Chondrocyte (in vitro differentiated cells): ENCODE results near the gene BICDL1. TPM values are rescaled to one million over a fixed set of nuclear protein-coding genes. Genes with fewer than 3 reads are reported as not detected.

ENCODE experiments used
- DNase-seq: peaks from one replicate; pipeline ENCODE4 v3.0.0; 2021; ENCODE audit warnings: mixed read lengths, low spot score
- H3K27ac Mint-ChIP-seq: one replicate; pipeline ENCODE4 v1.8.0; 2021; ENCODE audit warnings: mild to moderate bottlenecking, moderate library complexity, mixed read lengths; ENCODE audit not compliant: unreplicated experiment
- H3K27me3 Mint-ChIP-seq: 2 replicates; pipeline ENCODE4 v1.8.0; 2021; ENCODE audit warnings: low read depth, mixed read lengths
- H3K36me3 Mint-ChIP-seq: 2 replicates; pipeline ENCODE4 v1.8.0; 2021; ENCODE audit warnings: low read depth, mixed read lengths
- H3K4me1 Mint-ChIP-seq: 2 replicates; pipeline ENCODE4 v1.8.0; 2021; ENCODE audit warnings: low read depth, mild to moderate bottlenecking, mixed read lengths
- H3K4me3 Mint-ChIP-seq: one replicate; pipeline ENCODE4 v1.8.0; 2021; ENCODE audit warnings: mild to moderate bottlenecking, moderate library complexity, mixed read lengths; ENCODE audit not compliant: unreplicated experiment
- H3K9me3 Mint-ChIP-seq: 2 replicates; pipeline ENCODE4 v1.8.0; 2021; ENCODE audit warnings: low read depth, mixed read lengths
- CTCF ChIP-seq: fragments of 200-600 bp; sonication (generic); IDR thresholded peaks from 2 replicates; pipeline ENCODE4 v1.5.0; 2021; ENCODE audit warnings: antibody characterized with exemption, mild to moderate bottlenecking, moderate library complexity
- total RNA-seq: library from RNA; stranded (reverse); gene quantifications from 3 replicates; pipeline ENCODE4 v1.2.1, GENCODE V29; 2021

BICDL1 gene
- total RNA-seq, 1 donor from 2014 or later = 0.45 TPM

DNA sequence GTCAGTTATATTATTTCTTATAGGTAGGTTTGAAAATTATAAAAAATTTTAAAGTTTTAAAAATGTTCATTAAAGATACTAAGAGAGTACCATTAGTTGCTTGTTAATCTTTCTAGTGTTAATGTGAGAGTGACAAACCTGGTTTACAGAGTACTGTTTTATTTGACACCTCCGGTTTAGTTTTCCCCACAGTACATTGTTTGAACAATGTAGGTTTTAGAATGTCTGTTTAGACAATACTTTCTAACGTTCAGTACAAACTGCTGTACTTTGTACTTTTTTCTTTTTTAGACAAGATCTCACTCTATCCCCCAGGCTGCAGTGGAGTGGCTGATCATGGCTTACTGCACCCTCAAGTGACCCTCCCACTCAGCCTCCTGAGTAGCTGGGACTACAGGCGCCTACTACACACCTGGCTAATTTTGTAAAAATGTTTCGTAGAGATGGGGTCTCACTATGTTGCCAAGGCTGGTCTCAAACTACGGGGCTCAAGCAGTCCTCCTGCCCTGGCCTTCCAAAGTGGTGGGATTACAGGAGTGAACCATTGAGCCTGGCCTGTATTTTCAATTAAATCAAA, 3.2 kb downstream of the BICDL1 start:
- Mint-ChIP-seq H3K9me3 (no peaks in the 10 kb centered on the region), H3K27ac (no peak overlapping the region), H3K4me3 (no peak overlapping the region), H3K4me1 (peaks cover 6% of the 10 kb centered on the region), H3K36me3 (no peaks in the 10 kb centered on the region), H3K27me3 (peaks cover 49% of the 10 kb centered on the region)
- DNase-seq = no peak
- TF ChIP-seq CTCF = no peak

DNA sequence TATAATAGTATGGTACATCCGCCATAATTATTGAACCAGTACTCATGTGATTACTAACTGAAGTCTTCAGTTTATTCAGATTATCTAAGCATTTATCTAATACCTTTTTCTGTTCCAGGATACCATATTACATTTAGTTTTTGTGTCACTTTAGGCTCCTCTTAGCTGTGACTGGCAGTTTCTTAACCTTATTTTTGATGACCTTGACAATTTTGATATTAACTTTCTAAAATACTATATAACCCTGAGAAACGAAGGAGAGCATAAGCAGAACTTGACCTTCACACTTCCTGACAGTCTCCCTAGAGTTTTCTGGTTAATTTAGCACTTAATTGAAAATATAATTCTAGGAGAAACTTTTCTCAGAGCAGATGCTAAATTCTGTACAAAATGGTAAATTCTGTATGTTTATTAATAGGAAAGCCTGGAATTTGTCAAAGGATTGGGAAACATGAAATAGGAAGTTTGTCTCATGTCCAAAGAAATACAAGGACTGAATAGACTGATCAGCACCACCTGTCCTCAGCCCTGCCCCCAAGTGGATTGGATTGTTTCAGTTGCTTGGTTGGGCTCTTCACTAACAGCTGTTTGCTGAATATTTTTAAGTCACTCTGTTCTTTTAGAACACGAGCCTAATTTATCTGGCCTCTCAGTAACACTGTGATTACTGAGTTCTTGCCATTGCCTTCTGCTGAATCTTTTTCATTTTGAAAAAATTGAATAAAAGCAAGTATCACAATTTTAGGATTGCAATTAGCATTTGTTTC, 6.0 kb downstream of the BICDL1 start:
- DNase-seq = no peak
- Mint-ChIP-seq H3K9me3 (no peaks in the 10 kb centered on the region), H3K36me3 (no peaks in the 10 kb centered on the region), H3K4me3 (no peak overlapping the region), H3K27me3 (peaks cover 50% of the 10 kb centered on the region), H3K27ac (no peak overlapping the region), H3K4me1 (no peaks in the 10 kb centered on the region)
- no peak for TF ChIP-seq CTCF

- no peak for TF ChIP-seq CTCF
- Mint-ChIP-seq H3K9me3 (no peaks in the 10 kb centered on the region), H3K36me3 (no peaks in the 10 kb centered on the region), H3K27me3 (peaks cover 46% of the 10 kb centered on the region), H3K4me1 (no peaks in the 10 kb centered on the region), H3K4me3 (no peak overlapping the region), H3K27ac (no peak overlapping the region)
- no peak for DNase-seq
Observed at GRCh38 chr12:119996417-119996816, 7.4 kb downstream of the BICDL1 start.

- Mint-ChIP-seq H3K27ac (no peak overlapping the region), H3K9me3 (no peaks in the 10 kb centered on the region), H3K4me1 (no peaks in the 10 kb centered on the region), H3K36me3 (no peaks in the 10 kb centered on the region), H3K4me3 (no peak overlapping the region), H3K27me3 (peaks cover 33% of the 10 kb centered on the region)
- no peak for TF ChIP-seq CTCF
- DNase-seq = no peak
Observed at GRCh38 chr12:119998471-119999245, 9.6 kb downstream of the BICDL1 start.

DNA sequence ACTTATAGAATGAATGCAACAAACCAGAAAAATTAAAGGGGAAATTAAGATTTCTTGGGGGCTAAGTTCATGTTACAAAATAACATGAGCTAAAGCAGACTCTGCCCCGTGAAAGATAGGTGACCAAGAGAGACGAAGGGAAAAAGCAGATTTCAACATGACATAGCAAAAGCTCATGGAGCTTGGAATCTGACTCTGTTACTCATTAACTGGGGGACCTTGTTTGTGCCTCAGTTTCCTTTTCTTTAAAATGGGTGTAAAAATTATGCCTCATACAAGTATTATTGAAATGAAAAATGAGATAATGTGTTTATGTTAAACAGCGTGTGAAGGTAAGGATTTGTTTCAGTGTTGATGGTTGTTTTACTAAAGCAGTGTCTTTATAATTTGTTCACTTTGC, 11.5 kb downstream of the BICDL1 start:
- Mint-ChIP-seq H3K27ac (no peak overlapping the region), H3K4me1 (no peaks in the 10 kb centered on the region), H3K36me3 (no peaks in the 10 kb centered on the region), H3K9me3 (no peaks in the 10 kb centered on the region), H3K4me3 (no peak overlapping the region), H3K27me3 (peaks cover 35% of the 10 kb centered on the region)
- DNase-seq = no peak
- no peak for TF ChIP-seq CTCF
